ENCODE measurements around the gene GTF2IRD1.
"Not testable (repeated sequence)": the region's sequence is repeated elsewhere in the genome, so short reads cannot be mapped to it uniquely, and the experiment has no call there.

DNA sequence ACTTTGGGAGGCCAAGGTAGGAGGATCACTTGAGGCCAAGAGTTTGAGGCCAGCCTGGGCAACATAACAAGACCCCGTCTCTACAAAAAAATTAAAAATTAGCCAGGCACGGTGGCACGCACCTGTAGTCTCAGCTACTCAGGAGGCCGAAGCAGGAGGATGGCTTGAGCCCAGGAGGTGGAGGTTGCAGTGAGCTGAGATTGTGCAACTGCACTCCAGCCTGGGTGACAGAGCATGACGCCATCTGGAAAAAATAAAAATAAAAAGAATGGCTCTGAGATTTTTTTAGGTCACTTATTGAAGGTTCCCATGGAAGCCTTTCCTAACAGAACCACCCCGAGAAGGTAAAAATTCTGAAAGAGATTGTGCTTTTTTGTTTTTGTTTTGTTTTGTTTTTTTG, 109.9 kb downstream of the GTF2IRD1 start:
- TF ChIP-seq, protein P1, sequence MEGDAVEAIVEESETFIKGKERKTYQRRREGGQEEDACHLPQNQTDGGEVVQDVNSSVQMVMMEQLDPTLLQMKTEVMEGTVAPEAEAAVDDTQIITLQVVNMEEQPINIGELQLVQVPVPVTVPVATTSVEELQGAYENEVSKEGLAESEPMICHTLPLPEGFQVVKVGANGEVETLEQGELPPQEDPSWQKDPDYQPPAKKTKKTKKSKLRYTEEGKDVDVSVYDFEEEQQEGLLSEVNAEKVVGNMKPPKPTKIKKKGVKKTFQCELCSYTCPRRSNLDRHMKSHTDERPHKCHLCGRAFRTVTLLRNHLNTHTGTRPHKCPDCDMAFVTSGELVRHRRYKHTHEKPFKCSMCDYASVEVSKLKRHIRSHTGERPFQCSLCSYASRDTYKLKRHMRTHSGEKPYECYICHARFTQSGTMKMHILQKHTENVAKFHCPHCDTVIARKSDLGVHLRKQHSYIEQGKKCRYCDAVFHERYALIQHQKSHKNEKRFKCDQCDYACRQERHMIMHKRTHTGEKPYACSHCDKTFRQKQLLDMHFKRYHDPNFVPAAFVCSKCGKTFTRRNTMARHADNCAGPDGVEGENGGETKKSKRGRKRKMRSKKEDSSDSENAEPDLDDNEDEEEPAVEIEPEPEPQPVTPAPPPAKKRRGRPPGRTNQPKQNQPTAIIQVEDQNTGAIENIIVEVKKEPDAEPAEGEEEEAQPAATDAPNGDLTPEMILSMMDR (IDR thresholded peaks at IDR 0.05) = not testable (repeated sequence)
- not testable (repeated sequence) for TF ChIP-seq CREB1 (CRISPR knock-in tag; IDR thresholded peaks at IDR 0.05); FOXP1 (CRISPR knock-in tag; IDR thresholded peaks at IDR 0.05; ENCODE audit: borderline replicate concordance); EMX1 (CRISPR knock-in tag; IDR thresholded peaks at IDR 0.05); NR3C1 (CRISPR knock-in tag; conservative IDR thresholded peaks at IDR 0.05; ENCODE audit: low read depth); JUN (CRISPR knock-in tag; IDR thresholded peaks at IDR 0.05); FOXK1 (CRISPR knock-in tag; IDR thresholded peaks at IDR 0.05); RELA (CRISPR knock-in tag; IDR thresholded peaks at IDR 0.05; ENCODE audit: borderline replicate concordance)
- TF ChIP-seq, protein P2, sequence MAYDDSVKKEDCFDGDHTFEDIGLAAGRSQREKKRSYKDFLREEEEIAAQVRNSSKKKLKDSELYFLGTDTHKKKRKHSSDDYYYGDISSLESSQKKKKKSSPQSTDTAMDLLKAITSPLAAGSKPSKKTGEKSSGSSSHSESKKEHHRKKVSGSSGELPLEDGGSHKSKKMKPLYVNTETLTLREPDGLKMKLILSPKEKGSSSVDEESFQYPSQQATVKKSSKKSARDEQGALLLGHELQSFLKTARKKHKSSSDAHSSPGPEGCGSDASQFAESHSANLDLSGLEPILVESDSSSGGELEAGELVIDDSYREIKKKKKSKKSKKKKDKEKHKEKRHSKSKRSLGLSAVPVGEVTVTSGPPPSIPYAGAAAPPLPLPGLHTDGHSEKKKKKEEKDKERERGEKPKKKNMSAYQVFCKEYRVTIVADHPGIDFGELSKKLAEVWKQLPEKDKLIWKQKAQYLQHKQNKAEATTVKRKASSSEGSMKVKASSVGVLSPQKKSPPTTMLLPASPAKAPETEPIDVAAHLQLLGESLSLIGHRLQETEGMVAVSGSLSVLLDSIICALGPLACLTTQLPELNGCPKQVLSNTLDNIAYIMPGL (CRISPR knock-in tag; IDR thresholded peaks at IDR 0.05) = not testable (repeated sequence)
- TF ChIP-seq, protein P3, sequence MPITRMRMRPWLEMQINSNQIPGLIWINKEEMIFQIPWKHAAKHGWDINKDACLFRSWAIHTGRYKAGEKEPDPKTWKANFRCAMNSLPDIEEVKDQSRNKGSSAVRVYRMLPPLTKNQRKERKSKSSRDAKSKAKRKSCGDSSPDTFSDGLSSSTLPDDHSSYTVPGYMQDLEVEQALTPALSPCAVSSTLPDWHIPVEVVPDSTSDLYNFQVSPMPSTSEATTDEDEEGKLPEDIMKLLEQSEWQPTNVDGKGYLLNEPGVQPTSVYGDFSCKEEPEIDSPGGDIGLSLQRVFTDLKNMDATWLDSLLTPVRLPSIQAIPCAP (CRISPR knock-in tag; IDR thresholded peaks at IDR 0.05) = not testable (repeated sequence)
- TF ChIP-seq, protein P4, sequence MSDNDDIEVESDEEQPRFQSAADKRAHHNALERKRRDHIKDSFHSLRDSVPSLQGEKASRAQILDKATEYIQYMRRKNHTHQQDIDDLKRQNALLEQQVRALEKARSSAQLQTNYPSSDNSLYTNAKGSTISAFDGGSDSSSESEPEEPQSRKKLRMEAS (CRISPR knock-in tag; IDR thresholded peaks at IDR 0.05) = not testable (repeated sequence)
- TF ChIP-seq, protein P5, sequence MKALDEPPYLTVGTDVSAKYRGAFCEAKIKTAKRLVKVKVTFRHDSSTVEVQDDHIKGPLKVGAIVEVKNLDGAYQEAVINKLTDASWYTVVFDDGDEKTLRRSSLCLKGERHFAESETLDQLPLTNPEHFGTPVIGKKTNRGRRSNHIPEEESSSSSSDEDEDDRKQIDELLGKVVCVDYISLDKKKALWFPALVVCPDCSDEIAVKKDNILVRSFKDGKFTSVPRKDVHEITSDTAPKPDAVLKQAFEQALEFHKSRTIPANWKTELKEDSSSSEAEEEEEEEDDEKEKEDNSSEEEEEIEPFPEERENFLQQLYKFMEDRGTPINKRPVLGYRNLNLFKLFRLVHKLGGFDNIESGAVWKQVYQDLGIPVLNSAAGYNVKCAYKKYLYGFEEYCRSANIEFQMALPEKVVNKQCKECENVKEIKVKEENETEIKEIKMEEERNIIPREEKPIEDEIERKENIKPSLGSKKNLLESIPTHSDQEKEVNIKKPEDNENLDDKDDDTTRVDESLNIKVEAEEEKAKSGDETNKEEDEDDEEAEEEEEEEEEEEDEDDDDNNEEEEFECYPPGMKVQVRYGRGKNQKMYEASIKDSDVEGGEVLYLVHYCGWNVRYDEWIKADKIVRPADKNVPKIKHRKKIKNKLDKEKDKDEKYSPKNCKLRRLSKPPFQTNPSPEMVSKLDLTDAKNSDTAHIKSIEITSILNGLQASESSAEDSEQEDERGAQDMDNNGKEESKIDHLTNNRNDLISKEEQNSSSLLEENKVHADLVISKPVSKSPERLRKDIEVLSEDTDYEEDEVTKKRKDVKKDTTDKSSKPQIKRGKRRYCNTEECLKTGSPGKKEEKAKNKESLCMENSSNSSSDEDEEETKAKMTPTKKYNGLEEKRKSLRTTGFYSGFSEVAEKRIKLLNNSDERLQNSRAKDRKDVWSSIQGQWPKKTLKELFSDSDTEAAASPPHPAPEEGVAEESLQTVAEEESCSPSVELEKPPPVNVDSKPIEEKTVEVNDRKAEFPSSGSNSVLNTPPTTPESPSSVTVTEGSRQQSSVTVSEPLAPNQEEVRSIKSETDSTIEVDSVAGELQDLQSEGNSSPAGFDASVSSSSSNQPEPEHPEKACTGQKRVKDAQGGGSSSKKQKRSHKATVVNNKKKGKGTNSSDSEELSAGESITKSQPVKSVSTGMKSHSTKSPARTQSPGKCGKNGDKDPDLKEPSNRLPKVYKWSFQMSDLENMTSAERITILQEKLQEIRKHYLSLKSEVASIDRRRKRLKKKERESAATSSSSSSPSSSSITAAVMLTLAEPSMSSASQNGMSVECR (CRISPR knock-in tag; IDR thresholded peaks at IDR 0.05; ENCODE audit: borderline replicate concordance) = not testable (repeated sequence)
